ENCODE data around the gene PLAC1.

DNA sequence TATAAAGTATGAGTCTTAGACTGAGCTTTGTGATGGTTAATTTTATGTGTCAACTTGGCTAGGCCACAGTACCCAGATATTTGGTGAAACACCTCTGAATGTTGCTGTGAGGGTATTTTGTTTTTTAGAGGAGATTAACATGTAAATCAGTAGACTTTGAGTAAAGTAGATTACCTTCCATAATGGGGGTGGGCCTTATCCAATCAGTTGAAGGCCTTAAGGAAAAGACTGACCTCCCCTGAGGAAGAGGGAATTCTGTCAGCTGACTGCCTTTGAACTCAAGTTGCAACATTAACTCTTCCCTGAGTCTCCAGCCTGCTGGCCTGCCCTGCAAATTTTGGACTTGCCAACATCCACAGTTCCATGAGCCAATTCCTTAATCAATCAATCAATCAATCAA, 66.0 kb downstream of the PLAC1 start:
- TF ChIP-seq NCOR1 (IDR thresholded peaks at IDR 0.05; ENCODE audit: borderline replicate concordance, low read length) (no peak), ZNF841 (CRISPR knock-in tag; IDR thresholded peaks at IDR 0.05; ENCODE audit: borderline replicate concordance) (no peak), GATAD2A (CRISPR knock-in tag; IDR thresholded peaks at IDR 0.05) (no peak), TAF1 (CRISPR knock-in tag; IDR thresholded peaks at IDR 0.05) (no peak), USF2 (IDR thresholded peaks at IDR 0.05; ENCODE audit: low read depth, low read length) (no peak), USF2 (CRISPR knock-in tag; IDR thresholded peaks at IDR 0.05; ENCODE audit: borderline replicate concordance) (no peak)

All from HepG2 (cell line).